ENCODE data around the gene CD82.

CD82 gene

DNA sequence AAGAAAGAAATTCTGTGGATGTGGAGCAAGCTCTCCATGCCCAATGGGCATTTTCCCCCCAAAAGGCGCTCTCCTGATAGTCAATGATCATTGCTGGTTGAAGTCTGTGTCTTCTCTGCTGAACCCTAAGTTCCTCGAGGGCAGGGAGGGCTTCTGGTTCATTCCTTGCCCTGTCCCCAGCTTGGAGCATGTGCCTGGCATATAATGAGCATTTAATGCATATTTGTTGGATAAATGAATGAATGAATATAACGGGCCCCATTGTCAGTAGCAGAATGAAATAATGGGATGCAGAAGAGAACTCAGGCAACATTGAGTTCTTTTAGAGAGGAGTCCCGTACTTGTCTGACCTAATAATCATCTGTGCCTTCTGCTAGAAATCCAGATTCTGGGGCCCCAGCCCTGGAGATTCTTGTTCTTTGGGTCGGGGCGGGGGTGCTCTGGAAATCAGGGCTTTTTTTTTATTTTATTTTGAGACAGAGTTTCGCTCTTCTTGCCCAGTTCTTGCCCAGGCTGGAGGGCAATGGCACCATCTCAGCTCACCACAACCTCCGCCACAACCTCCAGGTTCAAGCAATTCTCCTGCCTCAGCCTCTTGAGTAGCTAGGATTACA, 64.4 kb downstream of the CD82 start:
- Histone ChIP-seq H3K4me3 (no peak overlapping the region), H3K27ac (no peak overlapping the region)
- no peak for DNase-seq (ENCODE audit: low spot score)
- TF ChIP-seq, protein P1, sequence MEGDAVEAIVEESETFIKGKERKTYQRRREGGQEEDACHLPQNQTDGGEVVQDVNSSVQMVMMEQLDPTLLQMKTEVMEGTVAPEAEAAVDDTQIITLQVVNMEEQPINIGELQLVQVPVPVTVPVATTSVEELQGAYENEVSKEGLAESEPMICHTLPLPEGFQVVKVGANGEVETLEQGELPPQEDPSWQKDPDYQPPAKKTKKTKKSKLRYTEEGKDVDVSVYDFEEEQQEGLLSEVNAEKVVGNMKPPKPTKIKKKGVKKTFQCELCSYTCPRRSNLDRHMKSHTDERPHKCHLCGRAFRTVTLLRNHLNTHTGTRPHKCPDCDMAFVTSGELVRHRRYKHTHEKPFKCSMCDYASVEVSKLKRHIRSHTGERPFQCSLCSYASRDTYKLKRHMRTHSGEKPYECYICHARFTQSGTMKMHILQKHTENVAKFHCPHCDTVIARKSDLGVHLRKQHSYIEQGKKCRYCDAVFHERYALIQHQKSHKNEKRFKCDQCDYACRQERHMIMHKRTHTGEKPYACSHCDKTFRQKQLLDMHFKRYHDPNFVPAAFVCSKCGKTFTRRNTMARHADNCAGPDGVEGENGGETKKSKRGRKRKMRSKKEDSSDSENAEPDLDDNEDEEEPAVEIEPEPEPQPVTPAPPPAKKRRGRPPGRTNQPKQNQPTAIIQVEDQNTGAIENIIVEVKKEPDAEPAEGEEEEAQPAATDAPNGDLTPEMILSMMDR (IDR thresholded peaks at IDR 0.05), result no peak

DNA sequence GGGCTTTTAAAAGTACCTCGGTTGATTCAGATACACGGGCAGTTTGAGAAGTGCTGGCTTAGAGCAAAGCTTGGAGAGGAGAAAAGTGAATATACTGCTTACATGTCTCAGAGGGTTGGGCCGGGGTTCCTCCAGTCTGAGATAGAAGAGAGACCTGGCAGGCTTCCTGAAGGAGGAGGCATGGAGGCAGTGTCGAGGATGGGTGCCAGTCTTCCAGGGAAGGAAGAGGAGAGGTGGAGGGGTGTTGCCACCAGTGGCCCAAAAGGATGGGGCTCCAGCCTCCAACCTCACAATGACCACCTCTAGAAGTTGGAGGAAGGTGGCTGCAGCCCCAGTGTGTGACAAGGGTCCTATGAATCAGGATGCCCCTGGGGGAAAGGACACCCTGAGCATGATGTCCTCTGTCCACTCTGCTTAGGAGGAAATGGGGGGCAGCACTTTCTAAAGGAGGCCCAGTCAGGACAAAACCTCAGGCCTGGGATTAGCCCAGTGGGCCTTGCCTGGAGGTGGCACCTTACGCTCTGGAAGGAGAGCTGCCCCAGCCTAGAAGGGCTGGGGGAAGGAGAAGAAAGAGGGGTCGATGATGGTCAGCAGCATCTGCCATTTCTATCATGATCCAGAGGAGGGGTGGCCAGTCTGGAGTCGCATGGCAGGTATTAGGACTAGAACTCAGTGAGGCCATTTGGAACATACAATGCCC, 65.2 kb downstream of the CD82 start:
- H3K4me3 ChIP-seq, result no peak overlapping the region
- peak; percentile 65 for DNase-seq (ENCODE audit: low spot score)
- TF ChIP-seq, protein P1 (IDR thresholded peaks at IDR 0.05), result no peak
- H3K27ac ChIP-seq, result no peak overlapping the region

DNA sequence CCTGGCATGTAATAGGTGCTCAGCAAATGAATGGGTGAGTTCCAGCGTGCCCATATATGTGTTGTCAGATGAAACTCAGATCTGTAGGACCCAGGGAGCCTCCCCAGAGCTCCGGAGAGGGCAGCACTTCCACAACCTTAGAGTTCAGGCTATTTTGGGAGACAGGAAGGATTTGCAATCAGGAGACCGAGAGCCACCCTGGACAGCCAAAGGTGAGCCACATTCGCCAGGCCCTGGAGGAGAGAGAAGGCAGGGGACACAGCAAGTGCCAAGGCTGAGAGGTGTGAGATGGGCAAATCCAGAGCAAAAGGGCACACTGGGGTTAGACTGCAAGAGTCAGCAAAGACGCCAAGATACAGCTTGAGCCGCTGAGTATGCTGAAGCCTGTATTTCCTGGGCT, 66.4 kb downstream of the CD82 start:
- peak; percentile 43 for DNase-seq (ENCODE audit: low spot score)
- TF ChIP-seq, protein P1 (IDR thresholded peaks at IDR 0.05), result no peak
- Histone ChIP-seq H3K27ac (no peak overlapping the region), H3K4me3 (no peak overlapping the region)

DNA sequence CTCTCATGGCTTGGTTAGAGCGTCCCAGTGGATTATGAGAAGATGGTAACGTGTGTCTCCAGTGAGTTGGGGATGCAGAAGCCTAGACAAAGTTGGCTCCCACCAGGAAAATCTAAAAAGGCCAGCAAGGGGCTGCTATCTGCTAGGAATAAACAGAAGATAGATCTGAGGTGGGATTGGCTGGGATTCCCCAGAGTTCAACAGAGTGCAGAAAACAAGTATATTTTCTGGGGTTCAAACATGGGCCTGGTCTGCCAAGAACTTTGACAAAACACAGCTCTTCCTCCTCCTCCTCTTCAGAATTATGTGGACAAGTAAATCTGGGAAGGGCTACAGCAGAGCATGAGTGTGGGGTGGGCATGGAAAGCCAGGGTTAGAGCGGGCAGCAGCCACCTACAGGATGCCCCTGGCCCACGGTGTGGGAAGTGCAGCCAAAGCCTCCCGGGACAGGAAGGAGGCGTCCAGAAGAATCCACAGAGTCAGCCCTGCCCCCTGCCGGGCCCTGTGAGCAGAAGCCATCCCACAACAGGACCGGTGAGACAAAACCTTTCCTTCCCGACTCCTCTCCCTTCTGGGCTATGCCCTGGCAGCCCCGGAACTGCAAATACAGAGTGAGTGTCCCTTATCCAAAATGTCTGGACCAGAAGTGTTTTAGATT, 67.1 kb downstream of the CD82 start:
- no peak overlapping the region for H3K27ac ChIP-seq
- DNase-seq (ENCODE audit: low spot score), result peak; percentile 50

DNA sequence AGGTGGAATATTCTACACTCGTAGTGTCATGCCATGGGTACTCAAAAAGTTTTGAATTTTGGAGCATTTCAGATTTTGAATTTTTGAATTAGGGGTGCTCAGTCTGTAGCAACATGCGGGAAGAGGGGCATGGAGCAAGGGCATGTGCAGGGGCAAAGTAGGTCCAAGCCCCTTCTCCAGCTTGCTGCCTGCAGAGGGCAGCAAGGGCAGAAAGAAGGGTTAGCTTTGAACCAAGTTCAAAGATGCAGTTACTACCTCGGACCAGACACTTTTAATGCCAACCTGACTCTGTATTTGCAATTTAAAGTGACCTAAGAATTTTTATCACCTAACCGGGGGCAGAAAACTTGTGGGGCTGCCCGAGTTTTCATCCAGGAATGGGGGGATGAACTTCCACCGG, 68.2 kb downstream of the CD82 start:
- no peak overlapping the region for H3K4me3 ChIP-seq
- no peak overlapping the region for H3K27ac ChIP-seq
- TF ChIP-seq, protein P1 (IDR thresholded peaks at IDR 0.05), result no peak
- no peak for DNase-seq (ENCODE audit: low spot score)

More for the DNA sequence above, 67.1 kb downstream of the CD82 start:
- H3K4me3 ChIP-seq, result no peak overlapping the region
- TF ChIP-seq, protein P1 (IDR thresholded peaks at IDR 0.05), result no peak

DNA sequence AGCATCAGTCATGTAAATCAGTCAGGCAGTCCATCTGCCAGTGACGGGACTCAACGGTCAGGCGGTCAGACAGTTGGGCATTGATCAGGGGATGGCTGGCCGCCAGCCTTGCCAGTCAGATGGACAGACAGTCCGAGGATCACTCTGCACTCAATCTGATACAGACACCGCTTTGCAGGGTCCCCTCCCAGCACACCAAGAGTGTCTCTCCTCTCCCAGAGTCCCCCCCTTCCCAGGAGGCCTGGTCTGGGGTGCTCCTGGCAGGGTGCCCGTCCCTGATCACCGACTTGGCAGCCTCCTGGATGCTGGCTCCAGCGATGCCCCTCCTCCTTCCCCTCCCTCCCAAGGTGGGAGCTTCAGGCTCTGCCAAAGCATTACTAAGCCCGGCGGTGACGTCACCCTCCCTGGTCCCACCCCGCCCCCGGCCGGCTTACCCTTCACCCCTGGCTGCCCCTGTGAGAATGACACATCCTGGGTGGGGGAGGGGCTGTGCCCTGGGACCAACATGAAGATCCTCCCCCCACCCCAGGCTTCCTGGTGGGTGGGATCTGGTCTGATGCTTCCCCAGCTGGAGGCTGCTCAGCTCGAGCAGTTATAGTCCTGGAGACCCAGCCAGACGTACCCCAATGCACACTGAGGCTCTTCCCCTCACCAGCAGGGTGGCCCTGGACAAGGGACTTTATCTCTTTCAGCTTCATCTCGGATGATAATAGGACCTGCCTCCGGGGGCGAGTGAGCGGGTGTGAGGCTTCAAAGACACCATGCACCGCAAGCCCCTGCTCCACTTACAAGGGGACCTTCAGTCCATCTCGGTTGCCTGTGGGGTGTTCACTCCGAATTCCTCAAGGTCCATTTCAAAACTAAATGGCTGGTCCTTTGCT, 69.2 kb downstream of the CD82 start:
- Histone ChIP-seq H3K4me3 (peak overlapping the region; percentile 48), H3K27ac (no peak overlapping the region)
- TF ChIP-seq, protein P1 (IDR thresholded peaks at IDR 0.05), result no peak
- peak; percentile 78 for DNase-seq (ENCODE audit: low spot score)

Measured in coronary artery (tissue), 2 donors.